K562 (cell line): ENCODE results near the gene POLRMT. TPM values are rescaled to one million over a fixed set of nuclear protein-coding genes. Genes with fewer than 3 reads are reported as not detected.

ENCODE experiments used
- ATAC-seq: fragments of 200-7000 bp; cut with Tn5 transposase; 3 replicates; pipeline ENCODE4 v1.9.1; 2020; ENCODE audit warnings: moderate library complexity
- BruUV-seq: library from RNA; stranded (reverse); fragments of 400-500 nt; replicated peaks from 2 replicates; lab custom pipeline; 2021; lab: Mats Ljungman, UMichigan
- CTCF ChIA-PET: fragments of 300-600 bp; formaldehyde crosslinking; extraction: SDS; loops from one replicate; lab custom pipeline; 2021; ENCODE audit warnings: low intra/inter-chr PET ratio; lab: Yijun Ruan, JAX
- POLR2A ChIA-PET: fragments of 300-600, 350-650 bp; sonication (Branson Sonifier 250); formaldehyde crosslinking; extraction: SDS; loops from one replicate; lab custom pipeline; 2021; ENCODE audit warnings: antibody characterized with exemption, inconsistent platforms; lab: Yijun Ruan, JAX
- DNase-seq, 4 experiments: peaks; one replicate each; pipeline versions ENCODE4 v3.0.0 to v3.0.0-alpha.2; 2011 to 2018; ENCODE audit warnings: low spot score in 3 of 4, mixed read lengths in 3 of 4; ENCODE audit errors: extremely low read depth in 1 of 4
- FAIRE-seq: peaks from 2 replicates; lab custom pipeline; 2011; peaks lifted over from hg19 to GRCh38; lab: Jason Lieb, UNC
- H2AFZ ChIP-seq: 2 replicates; pipeline ENCODE4 v1.6.0; 2011; ENCODE audit warnings: low read depth, low read length, control low read depth, inconsistent platforms
- H3K27ac ChIP-seq: fragments of 200-600 bp; 3 replicates; pipeline ENCODE4 v1.8.0; 2011; ENCODE audit warnings: low read depth, mild to moderate bottlenecking, control low read depth, inconsistent platforms, low read length, moderate library complexity, mixed read lengths; ENCODE audit errors: extremely low read depth
- H3K27me3 ChIP-seq, 2 experiments: fragments of 300-600 bp in 1 of 2; 2 replicates in 1 of 2; 3 replicates in 1 of 2; pipeline versions ENCODE4 v1.6.0 to v1.8.0; 2011; ENCODE audit warnings: inconsistent platforms in 2 of 2, low read length in 2 of 2, mild to moderate bottlenecking in 1 of 2, mixed read lengths in 1 of 2, moderate library complexity in 1 of 2; ENCODE audit not compliant: control insufficient read depth in 2 of 2, insufficient read depth in 2 of 2
- H3K36me3 ChIP-seq: fragments of 300-600 bp; 3 replicates; pipeline ENCODE4 v1.8.0; 2011; ENCODE audit warnings: mild to moderate bottlenecking, low read length, inconsistent platforms; ENCODE audit not compliant: control insufficient read depth, insufficient read depth
- H3K4me1 ChIP-seq, 2 experiments: fragments of 200-600 bp in 1 of 2; replicated peaks in 1 of 2; 2 replicates in 1 of 2; 3 replicates in 1 of 2; pipeline versions ENCODE4 v1.5.1 to v1.8.0; 2011; ENCODE audit warnings: inconsistent platforms in 2 of 2, low read length in 2 of 2, mild to moderate bottlenecking in 1 of 2, mixed read lengths in 1 of 2, moderate library complexity in 1 of 2; ENCODE audit not compliant: control insufficient read depth in 2 of 2, insufficient read depth in 2 of 2
- H3K4me2 ChIP-seq: 2 replicates; pipeline ENCODE4 v1.6.1; 2011; ENCODE audit warnings: low read length, control low read depth, inconsistent platforms, mixed read lengths; ENCODE audit not compliant: insufficient read depth
- H3K4me3 ChIP-seq: fragments of 200-600 bp; sonication (generic), shearing (Covaris generic); 2 replicates; pipeline ENCODE4 v1.5.1; 2016; ENCODE audit warnings: control low read depth, inconsistent platforms
- H3K79me2 ChIP-seq: fragments of 200-600 bp; 3 replicates; pipeline ENCODE4 v1.8.0; 2011; ENCODE audit warnings: low read length, inconsistent platforms; ENCODE audit not compliant: control insufficient read depth, insufficient read depth
- H3K9ac ChIP-seq, 2 experiments: 2 replicates each; pipeline versions ENCODE4 v1.6.0 to v1.6.1; 2011; ENCODE audit warnings: low read depth in 2 of 2, low read length in 2 of 2, control low read depth in 1 of 2, inconsistent platforms in 1 of 2, mild to moderate bottlenecking in 1 of 2, mixed read lengths in 1 of 2; ENCODE audit not compliant: insufficient read depth in 1 of 2
- H3K9me1 ChIP-seq: one replicate; pipeline ENCODE4 v1.6.0; 2011; ENCODE audit warnings: inconsistent platforms, mild to moderate bottlenecking, low read length, moderate library complexity; ENCODE audit not compliant: control insufficient read depth, insufficient read depth
- H3K9me3 ChIP-seq: replicated peaks from 2 replicates; pipeline ENCODE4 v1.5.1; 2011; ENCODE audit warnings: low read depth, low read length, inconsistent platforms; ENCODE audit not compliant: control insufficient read depth, insufficient read depth
- H4K20me1 ChIP-seq: replicated peaks from 2 replicates; pipeline ENCODE4 v1.6.1; 2011; ENCODE audit warnings: low read length, inconsistent platforms, mixed read lengths; ENCODE audit not compliant: control insufficient read depth, insufficient read depth
- BRCA1 ChIP-seq, 2 experiments: fragments of 450-650 bp in 1 of 2; sonication (generic) in 1 of 2; formaldehyde crosslinking in 1 of 2; IDR thresholded peaks; 2 replicates each; pipeline versions ENCODE4 v1.5.0 to v1.6.1; 2017 to 2020; ENCODE audit warnings: mild to moderate bottlenecking in 1 of 2, missing genetic modification reagents in 1 of 2
- E2F1 ChIP-seq: sonication (generic); formaldehyde crosslinking; IDR thresholded peaks from 2 replicates; pipeline ENCODE4 v1.8.1; 2023; ENCODE audit warnings: mild to moderate bottlenecking, missing genetic modification reagents, moderate library complexity
- NFIC ChIP-seq: fragments of 450-650 bp; IDR thresholded peaks from 2 replicates; pipeline ENCODE4 v1.6.1; 2017; ENCODE audit warnings: mild to moderate bottlenecking, inconsistent platforms
- PCBP1 ChIP-seq: fragments of 200-400 bp; formaldehyde crosslinking; IDR thresholded peaks from 2 replicates; pipeline ENCODE4 v1.6.1; 2018; ENCODE audit warnings: mild to moderate bottlenecking, low read depth, low read length; ENCODE audit not compliant: poor library complexity, severe bottlenecking
- POLR2G ChIP-seq: fragments of 200-400 bp; formaldehyde crosslinking; IDR thresholded peaks from 2 replicates; pipeline ENCODE4 v1.6.1; 2017; ENCODE audit warnings: low read depth, mild to moderate bottlenecking, antibody characterized with exemption, low read length, moderate library complexity
- RBFOX2 ChIP-seq: fragments of 200-400 bp; formaldehyde crosslinking; IDR thresholded peaks from 2 replicates; pipeline ENCODE4 v1.6.1; 2017; ENCODE audit warnings: low read depth, mild to moderate bottlenecking, low read length, moderate library complexity
- SUPT5H ChIP-seq: fragments of 450-650 bp; IDR thresholded peaks from 2 replicates; pipeline ENCODE4 v1.6.1; 2016
- THRA ChIP-seq: fragments of 450-650 bp; IDR thresholded peaks from 2 replicates; pipeline ENCODE4 v1.6.1; 2017; ENCODE audit warnings: mild to moderate bottlenecking, moderate library complexity
- ZNF277 ChIP-seq: fragments of 250-450 bp; sonication (Bioruptor Pico); IDR thresholded peaks from 2 replicates; pipeline ENCODE4 v1.8.0; 2022; ENCODE audit warnings: inconsistent platforms, mild to moderate bottlenecking, moderate library complexity, borderline replicate concordance
- WGBS: fragments of 100-300 bp; shearing (Covaris generic); methylation state at CpG from one replicate; pipeline ENCODE4 v1.1.6; 2016; ENCODE audit warnings: low coverage, mixed read lengths; ENCODE audit not compliant: insufficient coverage; ENCODE audit errors: missing lambda C conversion rate; 5-methylcytosine and 5-hydroxymethylcytosine counted together
- in situ Hi-C: fragments of 300-500 bp; cut with MboI; formaldehyde crosslinking; loops from 4 replicates; pipeline ENCODE4 v1.15.0; 2018; ENCODE audit warnings: inconsistent platforms, mixed read lengths
- intact Hi-C: fragments of 100-400 bp; cut with micrococcal nuclease; formaldehyde crosslinking; loops from 2 replicates; pipeline ENCODE4 v1.14.2; 2022
- polyA plus RNA-seq, 8 experiments: library from polyadenylated mRNA; depleted of rRNA in 4 of 8; stranded (reverse) in 5 of 8; unstranded in 3 of 8; fragments of >200 nt; fragmentation: Nextera tagmentation in 2 of 8; fragmentation: Illumina TruSeq in 1 of 8; extraction: Ambion mirVana in 2 of 8; extraction: Trizol in 1 of 8; gene quantifications; 2 replicates each; pipeline versions ENCODE4 v1.2.1 to v1.2.3, GENCODE V29; 2011 to 2014; ENCODE audit warnings: inconsistent platforms in 1 of 8, missing spikeins in 1 of 8
- total RNA-seq, 7 experiments: library from RNA; depleted of rRNA in 6 of 7; stranded (reverse); fragments of >200 nt in 6 of 7; fragmentation: Illumina TruSeq in 2 of 7; extraction: Trizol in 2 of 7; gene quantifications; 2 replicates each; pipeline versions ENCODE4 v1.2.1 to v1.2.3, GENCODE V29; 2011 to 2021; ENCODE audit warnings: low replicate concordance in 1 of 7

The POLRMT gene
- total and polyA plus RNA-seq, 9 of the 15 experiments (the other 6 are each of a cell fraction or from before 2014, with no cell fraction given) = 30.3 to 144 (median 68.0) TPM

DNA sequence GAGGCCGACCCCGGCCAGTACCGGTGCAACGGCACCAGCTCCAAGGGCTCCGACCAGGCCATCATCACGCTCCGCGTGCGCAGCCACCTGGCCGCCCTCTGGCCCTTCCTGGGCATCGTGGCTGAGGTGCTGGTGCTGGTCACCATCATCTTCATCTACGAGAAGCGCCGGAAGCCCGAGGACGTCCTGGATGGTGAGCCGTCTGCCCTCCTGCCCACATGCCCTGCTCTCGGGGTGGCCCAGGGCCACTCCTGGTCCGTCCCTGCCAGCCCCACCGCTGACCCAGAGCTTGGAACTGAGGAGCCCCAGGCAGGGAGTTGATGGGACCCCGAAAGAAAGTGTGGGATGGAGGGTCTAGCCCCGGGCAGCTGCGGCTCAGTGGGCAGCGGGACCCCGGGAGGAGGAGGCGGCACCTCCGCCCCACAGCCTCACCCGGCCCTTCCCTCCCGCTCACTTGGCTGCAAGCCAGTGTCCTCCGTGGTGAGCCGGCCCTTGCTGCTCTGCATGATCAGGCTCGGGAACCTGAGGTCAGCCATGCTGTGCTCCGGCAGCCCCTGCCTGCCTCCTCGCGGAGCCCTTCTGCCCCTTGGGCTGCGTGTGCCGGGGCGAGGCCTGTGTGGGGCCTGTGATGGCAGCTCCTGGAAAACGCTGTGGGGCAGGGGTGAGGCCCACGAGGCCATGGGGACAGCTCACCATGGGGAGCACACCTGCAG, 51.8 kb downstream of the POLRMT start:
- FAIRE-seq (no peak), DNase-seq (peak in 1 of 4 experiments; percentile 20), ATAC-seq (no peak)
- TF ChIP-seq PCBP1 (peak; percentile 24), E2F1 (CRISPR knock-in tag) (no peak), BRCA1 (IDR thresholded peaks at IDR 0.05) (no peak), BRCA1 (CRISPR knock-in tag; IDR thresholded peaks at IDR 0.05) (no peak), POLR2G (peak; percentile 73), NFIC (peak; percentile 75), SUPT5H (0 out of 2 replicates have a peak, but pooled peaks have one; percentile 37), THRA (no peak), ZNF277 (CRISPR knock-in tag) (no peak), RBFOX2 (peak; percentile 40)
- Histone ChIP-seq H3K9me1 (peaks cover 4% of the 10 kb centered on the region), H4K20me1 (peaks cover 54% of the 10 kb centered on the region), H3K27me3 (no peaks in the 10 kb centered on the region), H3K4me1 (peaks cover 3 to 94% of the 10 kb centered on the region in 2 experiments; a peak in 3 of 5 replicates), H3K4me3 (no peak overlapping the region), H3K9ac (no peak overlapping the region; a peak in 1 of 4 replicates), H3K79me2 (peaks cover 40% of the 10 kb centered on the region), H2AFZ (no peak overlapping the region), H3K36me3 (peaks cover 66% of the 10 kb centered on the region; the same call in 2 of the 3 replicates), H3K27ac (no peak overlapping the region), H3K4me2 (no peak overlapping the region), H3K9me3 (no peaks in the 10 kb centered on the region)
- BruUV-seq = no TSS peak
- CTCF ChIA-PET = no interaction called here
- in situ Hi-C loops = no loop called here
- POLR2A ChIA-PET = interaction anchor here (0.9 to 1.1 kb wide), 2 partner anchors 31 to 160 kb away, joined by 3 to 5 read pairs; no protein-coding TSS in a partner anchor
- WGBS = 88% methylated on average over 34 of the region's 40 CpGs
- intact Hi-C loops = loop anchor here (10.0 kb wide), 2 partner anchors 47 to 153 kb away; partner anchors contain the start of gene CDC34
